Measurements from ENCODE around the gene ANXA4. TPM values are rescaled to one million over a fixed set of nuclear protein-coding genes. Genes with fewer than 3 reads are reported as not detected.

The ANXA4 gene
- polyA plus RNA-seq, 2 of the 4 experiments (the other 2 are of a cell fraction): 341 to 554 TPM

- Histone ChIP-seq H3K4me3 (no peak overlapping the region), H3K27ac (0 out of 6 replicates have a peak overlapping the region, but pooled peaks of 1 of the 2 experiments have one; percentile 2), H3K4me2 (no peak overlapping the region), H3K4me1 (peaks cover 18% of the 10 kb centered on the region), H3K9me3 (no peaks in the 10 kb centered on the region)
- ChIA-PET CTCF (interaction anchor here (0.5 to 17.1 kb wide), 11 partner anchors 9 to 92 kb away, joined by 3 to 407 read pairs (median 4); partner anchors contain the start of gene ANXA4), POLR2A (interaction anchor here (0.8 to 2.3 kb wide), 2 partner anchors 17 to 70 kb away, joined by 3 to 10 read pairs; partner anchors contain the start of gene ANXA4)
- TF ChIP-seq FOSB (CRISPR knock-in tag; IDR thresholded peaks at IDR 0.05) (no peak), RNF2 (IDR thresholded peaks at IDR 0.05; ENCODE audit: borderline replicate concordance, low read depth) (no peak), POLR2AphosphoS2 (conservative IDR thresholded peaks at IDR 0.05; ENCODE audit: low read length) (no peak), ESRRA (IDR thresholded peaks at IDR 0.05; ENCODE audit: borderline replicate concordance, low read length) (no peak), FOSL2 (IDR thresholded peaks at IDR 0.05) (no peak), FOSL2 (CRISPR knock-in tag; IDR thresholded peaks at IDR 0.05) (no peak), MAZ (IDR thresholded peaks at IDR 0.05; ENCODE audit: borderline replicate concordance, low read depth, low read length) (no peak), ATOH8 (CRISPR knock-in tag; IDR thresholded peaks at IDR 0.05; ENCODE audit: low read depth) (no peak), ZSCAN20 (CRISPR knock-in tag; IDR thresholded peaks at IDR 0.05) (no peak), HOXB5 (CRISPR knock-in tag; IDR thresholded peaks at IDR 0.05) (no peak), TP53 (CRISPR knock-in tag; IDR thresholded peaks at IDR 0.05) (no peak), TFCP2L1 (CRISPR knock-in tag; IDR thresholded peaks at IDR 0.05) (no peak), NR3C1 (IDR thresholded peaks at IDR 0.05) (no peak), EHF (CRISPR knock-in tag; IDR thresholded peaks at IDR 0.05) (no peak), PHF8 (IDR thresholded peaks at IDR 0.05; ENCODE audit: borderline replicate concordance, low read depth) (no peak), RFX5 (IDR thresholded peaks at IDR 0.05) (no peak), GATA3 (IDR thresholded peaks at IDR 0.05; ENCODE audit: borderline replicate concordance) (no peak), CTCF (IDR thresholded peaks at IDR 0.05) (no peak), ZC3H11A (IDR thresholded peaks at IDR 0.05) (no peak), HMGXB4 (CRISPR knock-in tag; IDR thresholded peaks at IDR 0.05; ENCODE audit: borderline replicate concordance) (no peak)
- FAIRE-seq (no peak), ATAC-seq (no peak), DNase-seq (ENCODE audit: low read depth in 1 of 2, low spot score in 1 of 2) (no peak)
- WGBS (ENCODE audit: missing lambda C conversion rate): 79% methylated on average over 3 of the region's 3 CpGs
These were observed 69.7 kb downstream of the ANXA4 start for GRCh38 chr2:69811591-69811990.

GRCh38 chr2:69815717-69816116 lies 73.8 kb downstream of the ANXA4 start:
- POLR2A ChIA-PET: interaction anchor here (0.9 to 2.1 kb wide), 4 partner anchors 11 to 91 kb away, joined by 3 to 19 read pairs (median 6); partner anchors contain the start of gene ANXA4

More at GRCh38 chr2:69815717-69816116, 73.8 kb downstream of the ANXA4 start:
- WGBS (ENCODE audit: missing lambda C conversion rate): 29% methylated on average over 1 of the region's 1 CpG
- Histone ChIP-seq H3K4me3 (no peak overlapping the region), H3K27ac (peak overlapping the region; percentile 43 to 60; a peak in 5 of 6 replicates), H3K4me2 (peak overlapping the region; percentile 1; the same call in 1 of the 3 replicates), H3K4me1 (peaks cover 27% of the 10 kb centered on the region), H3K9me3 (no peaks in the 10 kb centered on the region)
- FAIRE-seq (no peak), ATAC-seq (peak; percentile 26 to 46; a peak in 3 of 6 replicates), DNase-seq (ENCODE audit: low read depth in 1 of 2, low spot score in 1 of 2) (no peak)
- TF ChIP-seq KDM5A (IDR thresholded peaks at IDR 0.05) (no peak), CEBPB (IDR thresholded peaks at IDR 0.05) (no peak), SMC3 (IDR thresholded peaks at IDR 0.05) (no peak), ZSCAN20 (CRISPR knock-in tag; IDR thresholded peaks at IDR 0.05) (no peak), CBX2 (IDR thresholded peaks at IDR 0.05; ENCODE audit: borderline replicate concordance, low read depth) (no peak), RARB (CRISPR knock-in tag; IDR thresholded peaks at IDR 0.05) (no peak)
- CTCF ChIA-PET: interaction anchor here (1.1 to 17.1 kb wide), 18 partner anchors 11 to 129 kb away, joined by 3 to 407 read pairs (median 23); partner anchors contain the start of genes ANXA4 and MXD1

All from A549 (cell line).